ENCODE data around the gene ATXN7.

ATXN7 gene

GRCh38 chr3:63992516-63993209 is 129.0 kb downstream of the ATXN7 start:
- no peak for DNase-seq

GRCh38 chr3:63993653-63994079 is 130.0 kb downstream of the ATXN7 start:
- DNase-seq: peak; percentile 60

DNA sequence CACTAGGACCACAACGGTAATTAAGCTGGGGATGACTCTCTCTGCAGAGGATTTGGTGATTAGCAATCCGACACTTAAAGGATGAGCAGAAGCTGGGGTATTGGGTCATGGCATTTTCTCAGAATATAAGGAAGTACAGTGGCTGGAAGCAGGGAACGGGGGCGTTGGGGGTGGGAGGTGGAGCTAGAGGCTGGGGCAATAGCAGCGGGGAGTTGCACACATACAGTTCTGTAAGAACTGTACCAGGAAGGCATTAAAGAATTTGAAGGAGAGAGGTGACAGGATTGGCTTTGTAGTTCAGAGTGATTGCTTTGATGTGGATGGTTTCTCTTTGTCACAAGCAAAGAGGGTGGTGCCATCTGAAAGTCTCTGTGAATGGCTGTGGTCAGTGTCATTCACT is 131.4 kb downstream of the ATXN7 start:
- no peak for DNase-seq

- DNase-seq: no peak
Measured at GRCh38 chr3:63998852-63999754, 135.4 kb downstream of the ATXN7 start.

- DNase-seq: no peak
Measured at GRCh38 chr3:64000453-64001055, 136.9 kb downstream of the ATXN7 start.

- no peak for DNase-seq
Measured at GRCh38 chr3:64002233-64002632, 138.6 kb downstream of the ATXN7 start.

DNA sequence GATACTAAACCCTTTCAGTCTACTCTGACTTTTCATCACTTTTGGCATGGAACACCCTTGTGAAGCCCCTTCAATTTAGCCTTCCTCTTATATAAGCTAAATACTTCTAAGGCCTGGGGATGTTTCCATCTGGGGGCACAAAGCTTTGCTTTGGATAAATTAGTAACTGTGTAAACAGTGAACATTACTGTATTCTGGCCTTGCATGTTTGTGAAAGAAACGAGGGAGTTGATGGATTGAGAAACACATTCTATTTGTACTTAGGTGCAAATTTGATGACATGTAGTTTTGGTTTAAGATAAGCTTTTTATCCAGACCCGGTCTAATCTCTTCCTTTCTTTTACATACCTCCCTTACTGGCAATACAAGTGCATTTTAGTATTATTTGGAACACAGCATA is 139.9 kb downstream of the ATXN7 start:
- no peak for DNase-seq

DNA sequence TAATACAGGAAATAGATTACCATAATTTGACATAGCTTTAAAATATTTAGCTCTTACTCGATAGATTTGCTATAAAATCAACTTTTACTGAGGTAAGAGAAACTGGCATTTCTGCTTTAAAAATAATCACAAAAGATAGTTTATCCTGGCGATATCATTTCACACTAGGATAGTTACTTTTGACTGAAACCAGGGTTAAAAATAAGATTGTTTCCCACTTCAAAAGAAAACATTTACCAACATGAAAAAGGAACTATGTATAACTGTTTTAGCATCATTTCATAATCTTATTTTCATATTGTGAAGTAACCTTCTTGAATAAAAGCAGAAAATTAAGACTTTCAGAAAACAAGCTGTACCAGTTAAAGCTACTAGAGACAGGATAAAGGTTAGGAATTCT is 144.3 kb downstream of the ATXN7 start:
- DNase-seq: no peak

DNA sequence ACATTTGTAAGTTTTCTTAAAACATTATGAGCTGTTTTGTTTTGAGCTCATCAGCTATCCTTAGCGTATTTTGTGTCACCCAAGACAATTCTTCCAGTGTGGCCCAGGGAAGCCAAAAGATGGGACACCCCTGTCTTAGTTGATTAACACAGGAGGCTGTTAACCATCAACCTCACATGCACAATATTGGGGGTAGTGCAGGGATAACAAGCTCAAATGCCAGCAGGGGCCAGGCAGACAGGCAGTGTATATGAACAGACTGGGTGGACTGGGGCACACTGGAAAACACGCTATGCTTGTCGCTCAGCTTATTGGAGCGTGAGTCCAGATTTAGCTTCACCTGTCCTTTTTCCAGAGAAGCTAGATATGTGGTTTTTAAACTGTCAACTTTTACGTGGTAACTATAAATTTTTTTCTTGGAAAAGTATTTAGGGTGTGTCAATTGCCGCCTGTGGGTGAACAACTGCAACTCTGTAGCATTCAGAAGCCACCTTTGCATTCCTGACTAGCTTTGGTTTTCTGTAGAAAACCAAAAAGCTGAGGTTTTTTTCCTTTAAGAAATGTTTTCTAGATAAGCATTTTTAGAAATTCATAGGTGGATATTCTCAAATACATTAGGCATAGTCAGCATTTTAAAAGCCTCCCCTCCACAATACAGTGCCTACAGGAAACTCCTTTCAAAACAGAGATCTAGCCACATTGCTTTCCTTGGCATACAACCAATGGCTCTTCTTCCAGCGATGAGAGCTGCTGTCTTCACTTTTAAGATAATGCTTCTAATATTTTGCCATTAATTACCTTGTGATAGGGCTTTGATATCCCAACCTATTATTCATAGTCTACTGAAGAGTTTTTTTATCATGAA is 145.1 kb downstream of the ATXN7 start:
- DNase-seq: no peak

DNA sequence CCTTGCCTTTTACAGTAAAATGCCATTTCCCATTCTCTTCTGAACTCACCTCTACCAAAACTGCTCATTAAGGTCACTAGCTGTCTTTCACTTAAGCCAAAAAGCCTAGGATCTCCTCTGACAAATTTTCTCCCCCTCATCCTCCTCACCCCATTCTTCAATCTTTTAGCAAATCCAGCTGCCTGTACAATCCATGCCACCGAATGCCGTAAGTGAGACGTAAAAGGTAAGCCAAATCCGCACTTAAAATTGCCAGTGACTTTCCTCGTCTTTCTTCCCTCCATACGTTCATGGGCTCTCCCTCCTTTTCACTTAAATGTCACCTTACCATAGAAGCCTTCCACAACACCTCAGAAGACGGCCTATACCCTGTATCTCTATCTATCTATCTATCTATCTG is 145.9 kb downstream of the ATXN7 start:
- no peak for DNase-seq

DNA sequence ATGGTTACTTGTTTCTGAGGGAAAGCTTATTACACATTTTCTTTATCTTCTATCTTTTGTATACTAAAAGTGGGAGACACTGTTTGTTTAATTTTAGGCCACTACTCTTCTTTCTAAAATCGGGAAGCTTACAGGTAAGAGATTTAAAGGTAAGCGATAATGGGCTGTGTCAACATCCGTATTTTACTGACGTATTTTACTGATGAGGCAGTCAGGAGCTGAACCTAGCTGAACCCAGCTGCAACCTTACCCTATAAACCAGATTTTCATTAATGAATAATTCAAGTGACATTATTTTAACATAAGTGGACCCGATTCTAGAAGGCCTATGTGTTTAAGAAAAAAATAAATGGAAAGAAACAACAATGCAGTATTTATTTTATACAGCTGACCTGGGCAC is 146.5 kb downstream of the ATXN7 start:
- DNase-seq: no peak

- no peak for DNase-seq
Measured at GRCh38 chr3:64011685-64012084, 148.0 kb downstream of the ATXN7 start.

GRCh38 chr3:64016941-64017620 is 153.4 kb downstream of the ATXN7 start:
- no peak for DNase-seq

- no peak for DNase-seq
Measured at GRCh38 chr3:64019271-64019670, 155.6 kb downstream of the ATXN7 start.

DNA sequence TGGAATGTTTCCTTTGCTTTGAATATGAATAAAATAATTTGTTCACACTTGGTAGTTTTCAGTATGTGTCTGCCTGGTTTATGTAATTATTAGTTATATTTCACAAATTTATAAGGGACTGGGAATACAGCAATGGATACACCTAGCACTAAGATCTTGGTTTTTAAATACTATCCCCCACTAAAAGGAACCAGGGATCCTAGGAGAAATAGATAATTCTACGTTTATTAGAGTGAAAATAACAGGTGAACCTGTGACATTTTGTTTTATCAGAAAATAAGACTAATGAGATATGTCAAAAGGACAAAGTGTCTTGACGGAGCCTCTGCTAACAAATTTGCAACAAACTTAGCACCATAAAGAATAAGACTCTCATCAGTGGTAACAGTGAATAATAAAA is 156.2 kb downstream of the ATXN7 start:
- no peak for DNase-seq

GRCh38 chr3:64021922-64022321 is 158.3 kb downstream of the ATXN7 start:
- DNase-seq: no peak

DNA sequence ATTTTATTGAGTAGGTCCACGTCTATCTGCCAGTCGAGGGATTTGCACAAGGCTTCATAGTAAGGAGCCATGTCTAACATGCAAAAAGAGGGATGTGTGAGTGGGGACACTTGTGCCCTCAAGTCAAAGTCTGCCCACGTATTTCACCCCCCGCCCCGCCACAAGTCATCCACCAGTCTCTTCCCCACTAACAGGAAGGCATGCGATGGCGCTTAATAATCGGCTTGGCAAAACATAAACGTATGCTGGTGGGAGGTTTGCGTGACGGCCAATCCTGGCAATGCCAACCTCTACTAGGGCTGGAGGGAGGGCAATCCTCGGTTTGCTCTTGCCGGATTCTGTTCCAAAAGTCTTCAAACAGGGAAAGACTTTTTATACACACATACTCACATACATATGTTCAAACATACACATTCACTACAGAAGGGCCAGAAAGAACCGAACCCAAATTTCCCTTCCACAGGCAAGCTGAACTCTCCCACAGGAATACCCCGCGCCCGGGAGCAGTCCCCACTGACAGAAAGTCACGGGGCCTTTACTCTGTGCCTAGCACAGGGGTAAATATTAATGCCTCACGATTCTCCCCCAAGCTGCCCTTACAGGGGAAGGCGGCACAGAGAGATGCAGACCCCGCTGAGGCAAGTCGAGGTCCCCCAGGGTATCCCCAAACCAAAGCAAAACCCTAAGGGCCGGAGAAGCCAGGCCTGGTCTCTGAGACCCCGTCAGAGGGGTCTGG is 159.0 kb downstream of the ATXN7 start:
- DNase-seq: peak; percentile 40

DNA sequence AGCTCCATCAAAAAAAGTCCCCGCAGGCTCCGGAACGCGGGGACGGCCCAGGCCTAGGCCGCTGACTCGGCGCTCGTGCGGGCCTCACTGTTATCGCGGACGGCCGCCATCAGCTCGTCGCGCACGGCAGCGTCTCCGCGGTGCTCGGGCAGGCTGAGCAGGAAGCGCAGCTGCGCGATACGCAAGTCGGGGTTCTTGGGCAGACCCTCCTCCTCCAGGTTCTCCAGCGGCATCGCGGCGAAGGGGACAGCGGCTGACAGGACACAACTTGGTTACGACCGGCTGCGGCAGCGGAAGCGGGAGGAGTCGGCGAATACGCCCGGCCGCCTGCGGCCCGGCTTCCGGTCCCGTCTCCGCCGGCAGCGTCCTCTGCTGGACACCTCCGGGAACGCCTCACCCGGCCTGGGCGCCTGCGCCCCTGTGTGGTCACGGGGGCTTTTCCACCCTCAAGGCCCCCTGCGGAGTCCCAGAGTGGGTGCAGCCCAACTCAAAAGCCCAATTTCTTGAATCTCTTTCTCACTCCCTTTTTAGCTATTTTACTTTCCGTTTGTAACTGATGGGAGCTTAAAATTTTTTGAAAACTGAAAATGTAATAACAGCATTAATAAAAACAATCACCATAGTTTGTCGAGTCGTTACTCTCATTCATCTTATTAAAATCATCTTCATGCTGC is 159.7 kb downstream of the ATXN7 start, which contains the start of gene PSMD6:
TSS of gene PSMD6 (minus strand) at position 308 of the 674 bp plus-strand sequence. CDS start at position 233, 75 bp downstream.
- peak; percentile 95 for DNase-seq

DNA sequence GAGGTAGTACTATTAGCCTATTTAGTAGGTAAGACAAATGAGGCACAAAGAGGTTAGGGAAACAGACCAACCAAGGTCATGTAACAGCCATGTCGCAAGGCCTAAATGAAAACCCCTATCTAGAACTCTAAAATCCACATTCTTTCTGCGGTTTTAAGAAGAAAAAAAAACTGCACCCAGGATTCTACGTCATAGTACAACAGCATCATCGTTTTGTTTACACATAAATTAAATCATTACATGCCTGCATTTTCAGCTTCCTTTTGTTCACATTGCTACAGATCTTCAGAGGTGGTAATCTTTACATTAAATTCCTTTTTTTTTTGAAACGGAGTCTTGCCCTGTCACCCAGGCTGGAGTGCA is 160.2 kb downstream of the ATXN7 start:
- no peak for DNase-seq

DNA sequence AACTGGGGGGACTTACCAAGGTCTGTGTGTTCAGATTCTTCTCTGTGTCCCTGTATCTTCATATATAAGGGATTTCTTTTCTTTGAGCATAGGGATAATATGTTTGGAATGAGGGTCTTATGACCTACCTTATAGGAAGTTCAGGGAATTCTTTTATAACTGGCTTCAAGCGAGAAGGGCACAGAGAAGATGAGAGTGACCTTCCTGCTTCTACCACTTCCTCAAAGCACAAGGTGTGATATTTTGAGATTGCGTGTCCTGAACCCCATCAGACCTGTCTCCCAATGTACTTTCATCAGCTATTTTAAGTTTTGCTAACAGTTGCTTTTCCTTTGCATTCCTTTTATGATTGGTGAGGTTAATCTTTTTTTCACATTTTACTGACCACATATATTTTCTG is 162.7 kb downstream of the ATXN7 start:
- no peak for DNase-seq

DNA sequence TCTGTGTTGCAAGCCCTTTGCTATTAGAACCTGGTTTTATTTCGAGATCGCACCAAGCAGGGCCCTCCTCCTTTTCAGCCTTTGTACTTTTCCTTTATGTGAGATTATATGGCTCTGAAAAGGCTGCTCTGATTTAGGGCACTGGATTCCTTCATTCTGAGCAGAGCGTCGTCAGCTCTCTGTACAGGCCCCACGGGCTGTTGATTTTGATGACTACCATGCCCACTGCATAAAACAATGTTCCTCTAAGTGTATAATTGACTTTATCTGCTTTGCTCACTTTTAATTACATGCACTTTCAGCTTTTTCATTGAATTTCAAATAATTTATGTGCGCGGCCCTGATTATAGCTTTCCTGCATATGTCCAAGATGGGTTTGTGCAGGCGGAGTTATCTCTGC is 164.0 kb downstream of the ATXN7 start:
- no peak for DNase-seq

All from activated CD4-positive, alpha-beta T cell treated with anti-CD3 and anti-CD28 coated beads for 48 hours (primary cell).